Measurements from ENCODE around the gene ADIPOQ. TPM values are rescaled to one million over a fixed set of nuclear protein-coding genes. Genes with fewer than 3 reads are reported as not detected.
"Not testable (repeated sequence)": the region's sequence is repeated elsewhere in the genome, so short reads cannot be mapped to it uniquely, and the experiment has no call there.

ADIPOQ gene
- total RNA-seq: not detected
- polyA plus RNA-seq: not detected

DNA sequence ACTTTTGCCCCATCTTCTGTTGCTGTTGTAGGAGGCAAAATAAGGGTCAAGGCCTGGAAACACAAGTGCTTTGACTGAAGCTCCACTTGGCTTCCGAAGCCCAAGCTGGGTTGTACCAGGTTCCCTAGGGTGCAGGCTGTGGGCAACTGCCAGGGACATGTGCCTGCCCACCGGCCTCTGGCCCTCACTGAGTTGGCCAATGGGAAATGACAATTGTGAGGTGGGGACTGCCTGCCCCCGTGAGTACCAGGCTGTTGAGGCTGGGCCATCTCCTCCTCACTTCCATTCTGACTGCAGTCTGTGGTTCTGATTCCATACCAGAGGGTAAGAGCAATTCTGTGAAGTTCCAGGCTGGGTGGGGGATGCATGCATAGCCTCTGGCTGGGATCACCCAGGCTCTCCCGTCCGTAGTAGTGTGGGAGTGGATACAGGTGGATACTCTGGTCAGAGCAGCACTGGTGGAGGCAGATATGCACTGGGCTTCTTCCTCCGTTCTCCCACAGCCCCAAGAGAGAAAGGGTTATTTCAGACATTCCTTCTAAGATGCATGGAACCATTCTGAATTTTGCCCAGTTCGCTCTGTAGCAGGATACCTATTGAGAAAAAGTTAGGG is at the start of gene ADIPOQ:
Gene ADIPOQ (plus strand): TSS at position 285 of the 613 bp plus-strand sequence. CDS start 10,349 bp downstream, outside the sequence.
- Histone ChIP-seq H3K27me3 (ENCODE audit: insufficient read depth, low read length) (peaks cover 4% of the 10 kb centered on the region), H3K27ac (ENCODE audit: low read depth, low read length) (no peak within 1 kb of the TSS), H3K36me3 (ENCODE audit: insufficient read depth, low read length) (no peaks in the 10 kb centered on the region), H3K4me1 (ENCODE audit: insufficient read depth, low read length) (no peaks in the 10 kb centered on the region), H3K4me3 (ENCODE audit: low read length in 2 of 2) (no peak within 1 kb of the TSS), H3K9me3 (ENCODE audit: control insufficient read depth in 1 of 2, low read length in 2 of 2) (no peaks in the 10 kb centered on the region)
- no peak within 1 kb of the TSS for H3K27ac Mint-ChIP-seq
- CTCF ChIA-PET (ENCODE audit: partially characterized antibody): no interaction called here
- intact Hi-C loops (cut with micrococcal nuclease): no loop called here
- H3K36me3 Mint-ChIP-seq: no peaks in the 10 kb centered on the region
- DNase-seq: no peak
- peaks cover 0 to 1% (median 0%) of the 10 kb centered on the region in 8 donors for H3K9me3 Mint-ChIP-seq
- H3K4me3 Mint-ChIP-seq: no peak within 1 kb of the TSS
- no peaks in the 10 kb centered on the region for H3K4me1 Mint-ChIP-seq
- POLR2A ChIA-PET (ENCODE audit: partially characterized antibody): no interaction called here
- H3K27me3 Mint-ChIP-seq: peaks cover 3 to 9% of the 10 kb centered on the region in 2 donors

DNA sequence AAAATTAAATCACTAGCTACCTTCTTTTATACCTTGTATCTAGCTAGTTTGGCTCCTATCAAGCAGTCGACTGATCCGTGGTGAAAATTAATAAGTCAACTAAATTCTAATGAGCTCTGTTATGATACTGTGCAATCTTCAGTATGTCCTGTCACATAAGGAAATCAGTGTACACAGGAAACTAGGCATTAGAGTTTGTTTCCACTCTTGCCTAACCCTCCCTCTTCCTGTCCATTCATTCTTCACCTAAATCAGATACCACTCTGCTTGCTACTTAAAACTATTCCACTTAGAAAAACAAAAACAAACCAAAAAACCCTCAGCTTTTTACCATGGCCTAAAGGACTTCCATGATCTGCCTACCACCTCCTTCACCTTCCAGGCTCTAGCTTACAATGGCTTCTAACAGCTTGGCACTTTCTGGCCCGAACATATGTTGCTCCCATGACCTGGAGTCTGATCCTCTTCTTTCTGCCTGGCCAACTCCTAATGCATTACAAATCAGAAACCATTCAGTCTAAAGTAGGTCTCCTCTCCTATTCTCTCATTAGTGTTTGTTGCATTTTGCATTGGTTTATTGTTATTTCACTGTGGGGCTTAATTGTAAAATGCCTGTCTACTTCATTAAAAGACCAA is 44.2 kb upstream of the ADIPOQ start:
- peaks cover 27% of the 10 kb centered on the region for H3K4me1 ChIP-seq (ENCODE audit: insufficient read depth, low read length)
- H3K36me3 Mint-ChIP-seq: peaks cover 32 to 50% of the 10 kb centered on the region in 2 donors
- peaks cover 14% of the 10 kb centered on the region for H3K36me3 ChIP-seq (ENCODE audit: insufficient read depth, low read length)

GRCh38 chr3:186800285-186800684 is 42.2 kb upstream of the ADIPOQ start:
- H3K4me1 Mint-ChIP-seq: peaks cover 11 to 30% (median 20%) of the 10 kb centered on the region in 4 donors
- H3K36me3 Mint-ChIP-seq: peaks cover 25 to 39% of the 10 kb centered on the region in 2 donors
- no peaks in the 10 kb centered on the region for H3K27me3 Mint-ChIP-seq
- H3K27me3 ChIP-seq (ENCODE audit: insufficient read depth, low read length): no peaks in the 10 kb centered on the region
- no peak overlapping the region for H3K27ac ChIP-seq (ENCODE audit: low read depth, low read length)
- peak overlapping the region in 2 of 7 donors; percentile 3 to 60 for H3K27ac Mint-ChIP-seq
- H3K9me3 ChIP-seq (ENCODE audit: control insufficient read depth in 1 of 2, low read length in 2 of 2): no peaks in the 10 kb centered on the region
- peaks cover 14% of the 10 kb centered on the region for H3K36me3 ChIP-seq (ENCODE audit: insufficient read depth, low read length)
- peaks cover 31% of the 10 kb centered on the region for H3K4me1 ChIP-seq (ENCODE audit: insufficient read depth, low read length)
- H3K4me3 Mint-ChIP-seq: no peak overlapping the region
- H3K9me3 Mint-ChIP-seq: no peaks in the 10 kb centered on the region
- ChIA-PET POLR2A (ENCODE audit: partially characterized antibody) (interaction anchor here (1.5 to 6.5 kb wide), 3 partner anchors 10 to 16 kb away, joined by 9 to 66 read pairs (median 10); partner anchors contain the start of gene EIF4A2), CTCF (ENCODE audit: partially characterized antibody) (interaction anchor here (3.4 kb wide), 1 partner anchor 16 kb away, joined by 13 read pairs; the partner anchor contains the start of gene EIF4A2)
- no peak overlapping the region for H3K4me3 ChIP-seq (ENCODE audit: low read length in 2 of 2)
- intact Hi-C loops (cut with micrococcal nuclease): no loop called here
- DNase-seq: no peak

More for the DNA sequence above, 44.2 kb upstream of the ADIPOQ start:
- Mint-ChIP-seq H3K9me3 (no peaks in the 10 kb centered on the region), H3K27me3 (no peaks in the 10 kb centered on the region), H3K4me3 (no peak overlapping the region), H3K27ac (peak overlapping the region in 4 of 7 donors; percentile 2 to 19 (median 7)), H3K4me1 (peaks cover 11 to 20% (median 15%) of the 10 kb centered on the region in 4 donors)
- H3K27ac ChIP-seq (ENCODE audit: low read depth, low read length): no peak overlapping the region
- H3K27me3 ChIP-seq (ENCODE audit: insufficient read depth, low read length): no peaks in the 10 kb centered on the region
- DNase-seq: no peak
- H3K9me3 ChIP-seq (ENCODE audit: control insufficient read depth in 1 of 2, low read length in 2 of 2): no peaks in the 10 kb centered on the region
- ChIA-PET POLR2A (ENCODE audit: partially characterized antibody) (interaction anchor here (0.9 to 6.5 kb wide), 3 partner anchors 11 to 861 kb away, joined by 5 to 66 read pairs (median 7); partner anchors contain the start of genes EIF4A2 and TRA2B), CTCF (ENCODE audit: partially characterized antibody) (interaction anchor here (1.5 to 3.4 kb wide), 5 partner anchors 14 to 185 kb away, joined by 3 to 13 read pairs (median 5); partner anchors contain the start of genes AHSG and EIF4A2)
- no peak overlapping the region for H3K4me3 ChIP-seq (ENCODE audit: low read length in 2 of 2)
- intact Hi-C loops (cut with micrococcal nuclease): no loop called here

DNA sequence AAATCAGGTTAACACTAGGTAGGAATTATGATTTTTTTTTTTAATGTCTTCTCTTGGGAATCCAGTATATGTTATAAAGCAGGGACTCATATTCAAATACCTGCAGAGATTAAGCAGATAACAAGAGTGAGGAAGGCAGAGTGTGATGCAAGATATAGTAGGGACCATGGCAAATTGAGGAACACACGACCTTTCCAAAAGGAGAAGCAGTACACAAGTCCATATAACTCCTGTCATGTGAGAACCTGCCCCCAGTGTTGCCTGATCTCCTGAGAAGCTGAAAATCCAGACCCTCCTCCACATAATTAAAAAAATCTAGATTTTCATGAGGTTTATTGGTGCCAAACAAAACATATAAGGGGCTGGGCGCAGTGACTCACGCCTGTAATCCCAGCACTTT is 39.8 kb upstream of the ADIPOQ start:
- Mint-ChIP-seq H3K4me1 (peaks cover 22 to 53% (median 32%) of the 10 kb centered on the region in 4 donors), H3K4me3 (no peak overlapping the region), H3K27ac (peak overlapping the region in 1 of 7 donors; percentile 60), H3K36me3 (peaks cover 20 to 33% of the 10 kb centered on the region in 2 donors), H3K9me3 (no peaks in the 10 kb centered on the region), H3K27me3 (no peaks in the 10 kb centered on the region)
- H3K4me1 ChIP-seq (ENCODE audit: insufficient read depth, low read length): peaks cover 46% of the 10 kb centered on the region
- peaks cover 7% of the 10 kb centered on the region for H3K36me3 ChIP-seq (ENCODE audit: insufficient read depth, low read length)
- CTCF ChIA-PET (ENCODE audit: partially characterized antibody): interaction anchor here (0.8 to 0.9 kb wide), 2 partner anchors 12 to 337 kb away, joined by 3 read pairs; partner anchors contain the start of gene RPL39L
- H3K9me3 ChIP-seq (ENCODE audit: control insufficient read depth in 1 of 2, low read length in 2 of 2): no peaks in the 10 kb centered on the region
- POLR2A ChIA-PET (ENCODE audit: partially characterized antibody): interaction anchor here (2.4 kb wide), 1 partner anchor 18 kb away, joined by 30 read pairs; the partner anchor contains the start of gene EIF4A2
- intact Hi-C loops (cut with micrococcal nuclease): no loop called here
- no peak overlapping the region for H3K27ac ChIP-seq (ENCODE audit: low read depth, low read length)
- no peak overlapping the region for H3K4me3 ChIP-seq (ENCODE audit: low read length in 2 of 2)
- no peak for DNase-seq
- no peaks in the 10 kb centered on the region for H3K27me3 ChIP-seq (ENCODE audit: insufficient read depth, low read length)

GRCh38 chr3:186803447-186803846 is 39.1 kb upstream of the ADIPOQ start:
- H3K4me3 Mint-ChIP-seq; H3K9me3 Mint-ChIP-seq; intact Hi-C loops (cut with micrococcal nuclease); H3K36me3 ChIP-seq (ENCODE audit: insufficient read depth, low read length); H3K4me3 ChIP-seq (ENCODE audit: low read length in 2 of 2); H3K9me3 ChIP-seq (ENCODE audit: control insufficient read depth in 1 of 2, low read length in 2 of 2); H3K27me3 Mint-ChIP-seq; H3K27me3 ChIP-seq (ENCODE audit: insufficient read depth, low read length); H3K27ac ChIP-seq (ENCODE audit: low read depth, low read length); DNase-seq; H3K27ac Mint-ChIP-seq: not testable (repeated sequence)
- POLR2A ChIA-PET (ENCODE audit: partially characterized antibody): interaction anchor here (2.4 to 7.5 kb wide), 3 partner anchors 15 to 19 kb away, joined by 30 to 160 read pairs (median 45); partner anchors contain the start of gene EIF4A2
- peaks cover 19 to 49% (median 29%) of the 10 kb centered on the region in 4 donors for H3K4me1 Mint-ChIP-seq
- CTCF ChIA-PET (ENCODE audit: partially characterized antibody): interaction anchor here (0.8 to 0.9 kb wide), 2 partner anchors 11 to 336 kb away, joined by 3 read pairs; partner anchors contain the start of gene RPL39L
- H3K4me1 ChIP-seq (ENCODE audit: insufficient read depth, low read length): peaks cover 41% of the 10 kb centered on the region
- peaks cover 17 to 29% of the 10 kb centered on the region in 2 donors for H3K36me3 Mint-ChIP-seq

DNA sequence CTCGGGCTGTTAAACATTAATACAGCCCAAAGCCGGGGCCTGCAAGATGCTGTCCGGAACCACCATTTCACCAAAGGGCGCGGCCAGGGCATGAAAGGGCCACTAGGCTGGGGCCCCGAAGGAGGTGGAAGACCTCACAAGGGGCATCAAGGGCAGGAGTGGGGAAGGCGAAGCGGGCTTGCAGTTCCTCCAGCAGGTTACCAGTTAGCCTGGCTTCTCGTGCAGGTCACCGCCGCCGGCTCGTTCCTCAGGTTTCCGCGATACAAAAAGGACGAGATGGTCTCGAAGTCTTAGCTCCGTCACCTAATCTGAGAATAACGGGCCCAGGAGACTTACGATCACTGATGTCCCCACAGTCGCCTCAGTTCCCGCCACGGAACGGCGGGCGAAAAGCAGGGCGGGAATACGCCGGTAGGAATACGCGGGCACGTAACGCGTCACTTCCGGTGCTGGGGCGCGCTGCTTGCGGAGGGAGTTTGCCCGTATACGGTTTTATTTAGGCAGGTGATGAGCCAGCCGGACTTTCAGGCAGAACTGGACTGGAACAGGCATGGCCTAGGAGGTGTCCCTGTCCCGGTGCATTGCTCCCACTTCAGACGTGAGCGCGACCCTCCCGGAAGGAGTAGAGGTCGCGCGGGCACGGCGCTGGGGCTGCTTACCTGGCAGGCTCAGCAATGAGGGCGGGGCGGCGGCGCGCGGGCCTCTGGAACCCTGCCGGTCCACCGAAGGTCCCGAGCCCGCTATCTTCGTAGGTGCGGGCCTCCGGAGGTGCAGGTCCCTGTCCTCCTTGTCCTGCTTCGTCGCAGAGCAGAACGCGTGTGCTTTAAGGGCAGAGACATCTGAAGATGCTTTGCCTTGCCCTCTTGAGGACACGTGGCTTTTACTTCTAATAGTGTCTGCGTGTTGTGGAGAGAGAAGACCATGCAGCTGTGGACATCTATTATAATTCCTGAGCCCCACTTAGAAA is 36.1 kb upstream of the ADIPOQ start, which contains the start of gene RFC4:
Gene RFC4 (minus strand): TSS at position 394 of the 967 bp plus-strand sequence. CDS start 1,769 bp downstream, outside the sequence.
- POLR2A ChIA-PET (ENCODE audit: partially characterized antibody): interaction anchor here (0.6 to 7.5 kb wide), 9 partner anchors 14 to 239 kb away, joined by 3 to 160 read pairs (median 7); partner anchors contain the start of genes EIF4A2 and TBCCD1
- Histone ChIP-seq H3K27me3 (ENCODE audit: insufficient read depth, low read length) (no peaks in the 10 kb centered on the region), H3K36me3 (ENCODE audit: insufficient read depth, low read length) (no peaks in the 10 kb centered on the region), H3K9me3 (ENCODE audit: control insufficient read depth in 1 of 2, low read length in 2 of 2) (no peaks in the 10 kb centered on the region), H3K27ac (ENCODE audit: low read depth, low read length) (peak within 1 kb of the TSS; percentile 93), H3K4me1 (ENCODE audit: insufficient read depth, low read length) (peaks cover 18% of the 10 kb centered on the region), H3K4me3 (ENCODE audit: low read length in 2 of 2) (peak within 1 kb of the TSS; percentile 90 to 98)
- intact Hi-C loops (cut with micrococcal nuclease): loop anchor here (1.0 to 5.0 kb wide), 5 partner anchors 21 to 868 kb away; partner anchors contain the start of genes DNAJB11, EIF4A2 and TRA2B
- CTCF ChIA-PET (ENCODE audit: partially characterized antibody): interaction anchor here (0.6 to 3.4 kb wide), 8 partner anchors 15 to 863 kb away, joined by 3 to 20 read pairs (median 4); partner anchors contain the start of genes EIF4A2 and RPL39L
- peaks cover 11 to 33% (median 17%) of the 10 kb centered on the region in 4 donors for H3K4me1 Mint-ChIP-seq
- H3K27ac Mint-ChIP-seq: peak within 1 kb of the TSS; percentile 89 to 97 (median 95)
- H3K4me3 Mint-ChIP-seq: peak within 1 kb of the TSS; percentile 93 to 98 (median 96)
- DNase-seq: peak; percentile 81 to 88 (median 83)
- H3K36me3 Mint-ChIP-seq: peaks cover 4 to 14% of the 10 kb centered on the region in 2 donors
- H3K27me3 Mint-ChIP-seq: no peaks in the 10 kb centered on the region
- H3K9me3 Mint-ChIP-seq: no peaks in the 10 kb centered on the region
